Esophagus muscularis mucosa (tissue), 4 donors: ENCODE results near the gene LRRK1.

Source experiments
- CTCF ChIP-seq, 3 experiments: fragments of 200-600 bp in 2 of 3; fragments of 450-650 bp in 1 of 3; sonication (generic) in 2 of 3; IDR thresholded peaks; one replicate each; pipeline ENCODE4 v1.5.1; 2017 to 2019; ENCODE audit warnings: antibody characterized with exemption in 3 of 3, mild to moderate bottlenecking in 2 of 3, moderate library complexity in 1 of 3
- EP300 ChIP-seq: sonication (generic); formaldehyde crosslinking; IDR thresholded peaks from one replicate; pipeline ENCODE4 v1.6.1; 2017; ENCODE audit warnings: antibody characterized with exemption
- POLR2AphosphoS5 ChIP-seq, 2 donors: sonication (generic); formaldehyde crosslinking; IDR thresholded peaks; one replicate each; pipeline ENCODE4 v1.6.1; 2017; ENCODE audit warnings: antibody characterized with exemption in 2 of 2

- TF ChIP-seq CTCF (IDR thresholded peaks at IDR 0.05) (no peak), POLR2AphosphoS5 (IDR thresholded peaks at IDR 0.05) (no peak), EP300 (no peak)
These were observed 23.4 kb upstream of the LRRK1 start for GRCh38 chr15:100895721-100896120.
